Omental fat pad (tissue), 4 donors: ENCODE measurements around the gene THEMIS. TPM values are rescaled to one million over a fixed set of nuclear protein-coding genes. Genes with fewer than 3 reads are reported as not detected.

ENCODE experiments used
- ATAC-seq: fragments of 150-250 bp; one replicate; pipeline ENCODE4 v1.9.1; 2016; ENCODE audit warnings: mild to moderate bottlenecking, moderate library complexity; ENCODE audit not compliant: low FRiP score
- DNase-seq: peaks from one replicate; pipeline ENCODE4 v3.0.0-alpha.2; 2019; ENCODE audit warnings: low spot score
- CTCF ChIP-seq, 3 donors: fragments of 450-650 bp; IDR thresholded peaks; one replicate each; pipeline ENCODE4 v1.5.1; 2016 to 2017; ENCODE audit warnings: antibody characterized with exemption in 3 of 3, mild to moderate bottlenecking in 3 of 3, moderate library complexity in 2 of 3
- total RNA-seq, 4 donors: library from RNA; depleted of rRNA; stranded (reverse); fragments of >200 nt; gene quantifications; one replicate each; pipeline ENCODE4 v1.1.0, GENCODE V29; 2016

THEMIS gene
- total RNA-seq, 4 donors from 2014 or later, result 0.56 to 1.7 (median 1.4) TPM

- ATAC-seq, result no peak
- no peak for TF ChIP-seq CTCF (IDR thresholded peaks at IDR 0.05)
- DNase-seq, result no peak
These were observed 23.6 kb upstream of the THEMIS start for GRCh38 chr6:127924440-127924839.

GRCh38 chr6:127924031-127924430, 23.2 kb upstream of the THEMIS start:
- DNase-seq (no peak), ATAC-seq (no peak)
- TF ChIP-seq CTCF (IDR thresholded peaks at IDR 0.05), result no peak

GRCh38 chr6:127923135-127923534, 22.3 kb upstream of the THEMIS start:
- DNase-seq, result no peak
- ATAC-seq, result no peak
- no peak for TF ChIP-seq CTCF (IDR thresholded peaks at IDR 0.05)

GRCh38 chr6:127921982-127922381, 21.1 kb upstream of the THEMIS start:
- TF ChIP-seq CTCF (IDR thresholded peaks at IDR 0.05), result no peak
- DNase-seq, result no peak
- no peak for ATAC-seq

GRCh38 chr6:127920804-127921203, 19.9 kb upstream of the THEMIS start:
- no peak for DNase-seq
- TF ChIP-seq CTCF (IDR thresholded peaks at IDR 0.05), result no peak
- ATAC-seq, result no peak

- ATAC-seq (no peak), DNase-seq (no peak)
- TF ChIP-seq CTCF (IDR thresholded peaks at IDR 0.05), result no peak
These were observed 17.9 kb upstream of the THEMIS start for GRCh38 chr6:127918506-127919427.

- no peak for TF ChIP-seq CTCF (IDR thresholded peaks at IDR 0.05)
These were observed 16.9 kb upstream of the THEMIS start for GRCh38 chr6:127917766-127918165.

More at GRCh38 chr6:127917766-127918165, 16.9 kb upstream of the THEMIS start:
- no peak for DNase-seq
- ATAC-seq, result no peak
